B cell (primary cell): ENCODE data around the gene C2orf81. TPM values are rescaled to one million over a fixed set of nuclear protein-coding genes. Genes with fewer than 3 reads are reported as not detected.

Source experiments
- ATAC-seq: fragments of 200-7000 bp; cut with Tn5 transposase; one replicate; pipeline ENCODE4 v1.10.0; 2021; ENCODE audit warnings: low read depth, mild to moderate bottlenecking, moderate number of reproducible peaks, moderate library complexity
- CTCF ChIA-PET: fragments of 350-600 bp; sonication (Branson Sonifier 250); formaldehyde crosslinking; loops from one replicate; lab custom pipeline; 2021; ENCODE audit warnings: antibody characterized with exemption, inconsistent platforms; lab: Charles Lee
- POLR2A ChIA-PET: fragments of 350-600 bp; sonication (Branson Sonifier 250); formaldehyde crosslinking; loops from one replicate; lab custom pipeline; 2021; ENCODE audit warnings: antibody characterized with exemption; lab: Charles Lee
- DNase-seq: peaks from one replicate; pipeline ENCODE4 v3.0.0; 2013
- H2AFZ ChIP-seq: 2 replicates; pipeline ENCODE4 v1.6.1; 2012; ENCODE audit warnings: mild to moderate bottlenecking, low read depth, low read length; ENCODE audit not compliant: insufficient read depth, poor library complexity, severe bottlenecking
- H3K27ac ChIP-seq, 2 donors: 1 replicate in 1 of 2; 2 replicates in 1 of 2; pipeline ENCODE4 v1.5.1; 2012 to 2013; ENCODE audit warnings: low read length in 2 of 2, mild to moderate bottlenecking in 2 of 2, moderate library complexity in 1 of 2
- H3K27me3 ChIP-seq, 4 experiments: fragments of 200-600 bp in 1 of 4; sonication (generic) in 1 of 4; replicated peaks in 1 of 4; 1 replicate in 2 of 4; 2 replicates in 2 of 4; pipeline versions ENCODE4 v1.6.1 to v1.7.0; 2013 to 2016; ENCODE audit warnings: low read length in 3 of 4, mild to moderate bottlenecking in 2 of 4, mixed read lengths in 1 of 4, moderate library complexity in 1 of 4; ENCODE audit not compliant: insufficient read depth in 4 of 4, control insufficient read depth in 3 of 4; ENCODE audit errors: control extremely low read depth in 1 of 4
- H3K36me3 ChIP-seq, 2 experiments: replicated peaks in 1 of 2; 1 replicate in 1 of 2; 2 replicates in 1 of 2; pipeline versions ENCODE4 v1.6.1 to v1.7.1; 2013; ENCODE audit warnings: low read length in 1 of 2; ENCODE audit not compliant: insufficient read depth in 2 of 2, control insufficient read depth in 1 of 2; ENCODE audit errors: control extremely low read depth in 1 of 2, extremely low read depth in 1 of 2
- H3K4me1 ChIP-seq, 2 donors: fragments of 200-600 bp in 1 of 2; sonication (generic) in 1 of 2; 1 replicate in 1 of 2; 2 replicates in 1 of 2; pipeline versions ENCODE4 v1.5.1 to v1.6.1; 2013 to 2017; ENCODE audit warnings: low read length in 2 of 2; ENCODE audit not compliant: control insufficient read depth in 2 of 2, insufficient read depth in 2 of 2
- H3K4me2 ChIP-seq: replicated peaks from 2 replicates; pipeline ENCODE3; 2012; ENCODE audit warnings: mild to moderate bottlenecking, low read depth, low read length; ENCODE audit not compliant: poor library complexity, severe bottlenecking
- H3K4me3 ChIP-seq, 5 experiments: fragments of 200-600 bp in 1 of 5; sonication (generic) in 1 of 5; 1 replicate in 3 of 5; 2 replicates in 2 of 5; pipeline versions ENCODE4 v1.5.1 to v1.7.0; 2011 to 2016; ENCODE audit warnings: low read length in 4 of 5, mild to moderate bottlenecking in 4 of 5, low read depth in 2 of 5, control low read depth in 1 of 5, moderate library complexity in 1 of 5; ENCODE audit not compliant: insufficient read depth in 1 of 5; ENCODE audit errors: control extremely low read depth in 1 of 5, extremely low read depth in 1 of 5
- H3K79me2 ChIP-seq: fragments of 200-600 bp; sonication (generic); one replicate; pipeline ENCODE4 v1.6.0; 2016; ENCODE audit warnings: low read length; ENCODE audit not compliant: control insufficient read depth, insufficient read depth
- H3K9ac ChIP-seq: fragments of 200-600 bp; sonication (generic); 2 replicates; pipeline ENCODE4 v1.6.1; 2017; ENCODE audit warnings: mild to moderate bottlenecking, low read length, moderate library complexity
- H3K9me3 ChIP-seq, 3 donors: one replicate each; pipeline versions ENCODE4 v1.6.1 to v1.7.1; 2013; ENCODE audit warnings: low read length in 2 of 3; ENCODE audit not compliant: control insufficient read depth in 2 of 3, insufficient read depth in 1 of 3; ENCODE audit errors: control extremely low read depth in 1 of 3
- H4K20me1 ChIP-seq: 2 replicates; pipeline ENCODE4 v1.6.0; 2012; ENCODE audit warnings: mild to moderate bottlenecking, low read length; ENCODE audit not compliant: insufficient read depth, control insufficient read depth, poor library complexity, severe bottlenecking
- H3K27ac Mint-ChIP-seq: one replicate; pipeline ENCODE4 v1.8.0; 2021; ENCODE audit warnings: mixed read lengths
- H3K27me3 Mint-ChIP-seq: one replicate; pipeline ENCODE4 v1.8.0; 2021; ENCODE audit warnings: mixed read lengths
- H3K4me1 Mint-ChIP-seq: one replicate; pipeline ENCODE4 v1.8.0; 2021; ENCODE audit warnings: mixed read lengths
- H3K4me3 Mint-ChIP-seq: one replicate; pipeline ENCODE4 v1.8.0; 2021; ENCODE audit warnings: mixed read lengths
- H3K9me3 Mint-ChIP-seq: one replicate; pipeline ENCODE4 v1.8.0; 2022; ENCODE audit warnings: mixed read lengths; ENCODE audit not compliant: insufficient read depth
- CTCF ChIP-seq: fragments of 200-600 bp; IDR thresholded peaks from one replicate; pipeline ENCODE4 v1.8.0; 2022; ENCODE audit warnings: antibody characterized with exemption, mild to moderate bottlenecking
- EZH2 ChIP-seq: IDR thresholded peaks from 2 replicates; pipeline ENCODE4 v1.6.1; 2012; ENCODE audit warnings: borderline replicate concordance, low read depth, mild to moderate bottlenecking, moderate library complexity, low read length; ENCODE audit not compliant: insufficient read depth, poor library complexity, severe bottlenecking
- WGBS: methylation state at CpG from one replicate; pipeline ENCODE4 v1.1.5; 2013; ENCODE audit warnings: missing lambda C conversion rate; ENCODE audit not compliant: insufficient coverage; 5-methylcytosine and 5-hydroxymethylcytosine counted together
- intact Hi-C: fragments of 100-400 bp; cut with micrococcal nuclease; formaldehyde crosslinking; loops from one replicate; pipeline ENCODE4 v1.10.0; 2022
- polyA plus RNA-seq: library from polyadenylated mRNA; depleted of rRNA; stranded (reverse); fragments of >200 nt; gene quantifications from 2 replicates; pipeline ENCODE4 v1.2.3, GENCODE V29; 2012
- total RNA-seq, 2 donors: library from RNA; stranded (reverse); fragments of 120-200 nt in 1 of 2; gene quantifications; 1 replicate in 1 of 2; 2 replicates in 1 of 2; pipeline versions ENCODE4 v1.2.3 to v1.2.4, GENCODE V29; 2013 to 2022

The C2orf81 gene
- total and polyA plus RNA-seq, 2 donors (not counting 1 experiment from before 2014, with no cell fraction given), result 5.4 to 8.6 TPM

DNA sequence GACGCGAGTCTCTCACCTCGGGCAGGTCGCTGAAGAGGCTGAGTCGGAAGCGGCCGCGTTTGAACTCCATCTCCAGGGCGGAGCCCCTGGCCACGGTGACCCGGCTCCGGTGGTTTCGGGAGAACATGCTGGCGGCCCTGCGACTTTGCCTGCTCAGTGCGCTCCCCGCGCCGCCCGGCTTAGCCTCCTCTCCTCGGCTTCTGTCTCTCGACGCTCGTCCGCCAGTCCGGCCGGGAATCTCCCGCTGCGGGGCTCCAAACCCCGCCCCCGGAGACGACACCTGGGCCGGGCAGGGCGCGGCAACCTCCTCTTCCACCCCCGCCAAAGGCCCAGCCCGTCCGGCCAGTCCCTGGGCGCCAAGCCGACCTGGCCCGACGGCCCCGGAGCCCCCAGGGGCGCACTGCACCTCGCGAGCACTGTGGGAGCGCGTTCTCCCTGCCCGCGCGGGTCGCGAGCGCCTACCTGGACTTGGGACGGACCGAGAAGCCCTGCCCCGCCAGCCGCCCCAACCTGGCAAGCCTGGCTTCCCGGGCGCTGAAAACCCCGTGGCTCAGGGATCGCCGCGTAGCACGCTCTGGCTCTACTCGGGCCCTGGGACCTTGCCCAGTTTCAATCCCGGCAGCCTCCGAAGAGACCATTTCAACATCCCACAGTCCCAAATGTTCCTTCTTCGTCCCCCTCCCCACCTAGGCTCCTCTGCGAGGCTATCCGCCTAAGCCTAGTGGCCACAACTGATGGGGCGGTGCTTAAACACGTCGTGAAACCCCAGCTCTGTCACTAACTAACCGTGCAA is 20.5 kb upstream of the C2orf81 start, which contains the start of gene RTKN:
RTKN (minus strand) TSS at position 248 of the 793 bp plus-strand sequence; CDS start at position 127, 121 bp downstream.
- POLR2A ChIA-PET, result interaction anchor here (1.3 kb wide), 1 partner anchor 41 kb away, joined by 3 read pairs; the partner anchor contains the start of genes CCDC142 and TTC31
- no peaks in the 10 kb centered on the region for H3K79me2 ChIP-seq

More for the DNA sequence above, 20.5 kb upstream of the C2orf81 start, which contains the start of gene RTKN:
- H3K27me3 ChIP-seq, result peaks cover 0 to 43% (median 13%) of the 10 kb centered on the region in 4 experiments
- Mint-ChIP-seq H3K9me3 (no peaks in the 10 kb centered on the region), H3K27ac (peak within 1 kb of the TSS; percentile 63), H3K4me1 (peaks cover 39% of the 10 kb centered on the region), H3K4me3 (peak within 1 kb of the TSS; percentile 83), H3K27me3 (peaks cover 19% of the 10 kb centered on the region)
- WGBS, result 15% methylated on average over 74 of the region's 75 CpGs
- H4K20me1 ChIP-seq, result no peaks in the 10 kb centered on the region
- no peak within 1 kb of the TSS for H3K27ac ChIP-seq
- CTCF ChIA-PET, result interaction anchor here (1.0 to 1.8 kb wide), 2 partner anchors 12 to 59 kb away, joined by 3 to 4 read pairs; no protein-coding TSS in a partner anchor
- peak within 1 kb of the TSS; percentile 95 for H3K4me2 ChIP-seq
- H2AFZ ChIP-seq, result peak within 1 kb of the TSS; percentile 81
- peaks cover 0 to 9% (median 0%) of the 10 kb centered on the region in 3 donors for H3K9me3 ChIP-seq
- peak within 1 kb of the TSS; percentile 60 for H3K9ac ChIP-seq
- peaks cover 35 to 42% of the 10 kb centered on the region in 2 donors for H3K4me1 ChIP-seq
- peak; percentile 56 for TF ChIP-seq EZH2
- TF ChIP-seq CTCF, result no peak
- intact Hi-C loops, result no loop called here
- DNase-seq (peak; percentile 63), ATAC-seq (no peak)
- peak within 1 kb of the TSS in 4 of 5 experiments; percentile 33 to 60 (median 52) for H3K4me3 ChIP-seq
- H3K36me3 ChIP-seq, result no peaks in the 10 kb centered on the region
